ENCODE data around the gene FAM241A.
"Not testable (repeated sequence)": the region's sequence is repeated elsewhere in the genome, so short reads cannot be mapped to it uniquely, and the experiment has no call there.

The FAM241A gene

DNA sequence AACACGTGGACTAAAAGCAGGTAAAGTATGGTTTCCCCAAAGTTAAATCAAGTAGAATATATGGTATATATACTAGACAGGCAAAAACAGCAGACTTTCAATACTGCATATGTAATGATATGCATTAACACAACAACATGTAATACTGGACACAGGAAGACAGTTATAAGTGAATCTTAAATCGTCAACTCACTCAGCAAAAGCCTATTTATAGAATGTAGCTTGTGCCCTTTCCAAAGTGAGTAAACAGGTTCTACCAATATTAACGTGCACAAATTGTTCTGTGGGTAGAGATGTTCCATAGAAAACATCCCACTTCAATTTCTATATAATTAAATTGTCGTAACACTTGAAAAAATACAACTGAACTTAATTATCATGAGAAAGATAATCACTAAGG, 30.6 kb downstream of the FAM241A start:
- no peak for DNase-seq

DNA sequence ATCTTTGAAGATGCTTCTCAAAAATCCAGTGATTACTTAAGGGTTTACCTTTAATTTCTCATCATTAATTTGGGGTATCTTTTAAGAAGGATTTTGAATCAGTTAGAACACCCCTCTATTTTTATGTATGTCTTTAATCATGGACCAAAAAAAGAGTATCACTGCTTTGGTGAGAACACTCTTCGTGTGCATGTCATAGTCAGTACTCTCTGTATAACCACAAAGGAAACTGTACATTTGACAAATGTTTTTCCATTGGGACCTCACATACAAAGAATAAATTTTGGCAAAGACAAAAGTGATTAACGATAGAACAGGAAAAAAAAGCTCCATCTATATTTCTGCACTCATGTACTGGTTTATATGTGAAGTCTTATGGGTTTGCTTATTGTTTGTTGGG, 31.3 kb downstream of the FAM241A start:
- no peak for DNase-seq

- not testable (repeated sequence) for DNase-seq
These were observed 33.5 kb downstream of the FAM241A start for GRCh38 chr4:112178741-112179140.

DNA sequence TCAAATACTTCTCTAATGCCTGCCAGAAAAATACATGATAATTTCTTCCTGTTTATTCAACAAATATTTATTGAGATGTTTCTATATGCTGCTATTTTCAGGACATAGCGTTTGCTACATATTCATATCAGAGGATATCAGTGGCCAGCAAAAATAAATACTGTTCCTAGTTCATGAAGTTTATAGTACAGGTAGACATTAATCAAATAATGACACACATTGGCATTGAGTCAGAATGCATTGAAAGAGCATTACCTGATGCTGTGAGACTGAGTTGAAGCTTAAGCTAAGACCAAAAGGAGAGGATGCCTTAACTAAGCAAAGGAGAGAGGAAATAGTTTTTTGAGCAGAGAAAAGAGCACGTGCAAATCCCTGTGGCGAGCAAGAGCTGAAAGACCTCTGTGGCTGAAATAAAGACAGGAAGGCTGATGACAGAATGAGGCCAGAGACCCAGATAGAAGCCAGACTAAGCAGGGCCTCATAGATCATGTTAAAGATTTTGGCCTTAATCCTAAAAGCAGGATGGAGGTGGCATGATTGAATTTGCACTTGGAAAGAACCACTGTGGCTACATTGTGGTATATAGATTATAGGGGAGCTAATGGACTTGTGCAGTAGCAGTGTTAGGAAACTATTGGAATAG, 36.2 kb downstream of the FAM241A start:
- no peak for DNase-seq

GRCh38 chr4:112182604-112183003, 37.4 kb downstream of the FAM241A start:
- DNase-seq, result no peak

GRCh38 chr4:112183252-112183651, 38.0 kb downstream of the FAM241A start:
- DNase-seq, result peak; percentile 29

DNA sequence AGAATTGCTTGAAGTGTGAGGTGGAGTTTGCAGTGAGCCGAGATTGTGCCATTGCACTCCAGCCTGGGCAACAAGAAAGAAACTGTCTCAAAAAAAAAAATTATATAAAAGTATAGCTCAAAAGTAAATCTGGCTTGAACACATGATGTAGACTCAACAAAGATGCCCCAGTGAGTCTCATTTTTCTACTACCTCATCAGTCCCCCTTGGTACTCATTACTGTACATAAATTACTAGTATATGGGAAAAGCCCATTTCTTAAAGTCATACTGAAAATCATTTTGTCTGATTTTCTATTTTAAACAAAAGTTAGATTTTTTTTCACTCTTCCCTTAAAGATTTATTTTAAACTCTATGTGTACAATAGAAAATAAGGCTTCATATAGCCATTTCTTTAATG, 39.2 kb downstream of the FAM241A start:
- DNase-seq, result no peak

DNA sequence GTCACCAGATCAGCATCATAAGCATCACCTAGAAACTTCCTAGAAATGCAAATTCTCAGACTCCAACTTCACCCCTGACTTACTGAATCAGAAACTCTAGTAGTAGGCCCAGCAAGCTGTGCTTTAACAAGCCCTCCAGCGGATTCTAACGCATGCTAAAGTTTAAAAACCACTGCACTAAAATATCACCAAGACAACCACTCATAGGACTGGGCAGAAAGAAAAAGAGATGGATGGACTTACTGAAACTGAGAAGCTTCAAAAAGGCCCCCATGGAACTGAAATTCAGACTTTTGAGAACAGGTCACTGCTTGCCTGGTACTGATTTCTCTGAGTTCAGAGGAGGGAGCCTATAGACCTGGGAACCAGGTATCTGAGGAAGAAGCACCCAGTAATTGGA, 40.1 kb downstream of the FAM241A start:
- no peak for DNase-seq

GRCh38 chr4:112185740-112186670, 40.8 kb downstream of the FAM241A start:
- DNase-seq, result peak; percentile 61

DNA sequence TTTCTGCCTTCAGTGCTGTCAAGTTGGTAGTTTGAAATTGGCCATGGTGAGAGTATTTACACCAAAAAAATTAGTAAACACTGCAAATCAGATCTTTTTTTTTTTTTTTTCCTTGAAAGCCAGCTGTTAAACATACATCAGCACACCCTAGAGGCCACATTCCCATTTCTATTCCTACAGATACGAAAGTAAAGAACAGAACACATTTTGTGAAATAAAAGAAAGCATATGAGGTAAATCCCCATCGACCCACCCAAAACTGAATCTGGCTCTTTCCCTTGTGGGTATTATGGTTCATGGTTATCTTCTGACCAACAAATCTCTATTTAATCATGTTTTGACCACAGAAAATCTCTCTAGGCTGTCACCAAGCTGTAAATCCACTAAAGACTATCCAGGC, 44.5 kb downstream of the FAM241A start:
- peak; percentile 16 for DNase-seq

DNA sequence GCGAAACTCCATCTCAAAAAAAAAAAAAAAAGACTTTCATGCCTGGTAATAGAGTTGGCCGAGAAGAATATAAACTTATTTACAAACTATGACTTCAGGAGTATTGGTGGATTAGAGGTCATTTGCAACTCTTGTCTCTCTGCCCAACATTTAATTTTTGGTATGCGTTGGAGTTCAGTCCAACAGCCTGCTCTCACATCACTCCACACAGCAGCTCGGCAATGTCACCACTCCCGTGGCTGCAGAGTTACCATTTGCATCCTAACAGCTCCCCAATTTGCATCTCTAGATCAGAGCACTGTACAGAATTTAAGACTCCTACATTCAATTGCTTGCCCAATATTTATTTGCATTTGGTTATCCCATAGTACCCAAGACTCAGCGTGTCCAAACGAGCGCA, 45.4 kb downstream of the FAM241A start:
- no peak for DNase-seq

- no peak for DNase-seq
These were observed 51.2 kb downstream of the FAM241A start for GRCh38 chr4:112196461-112196860.

DNA sequence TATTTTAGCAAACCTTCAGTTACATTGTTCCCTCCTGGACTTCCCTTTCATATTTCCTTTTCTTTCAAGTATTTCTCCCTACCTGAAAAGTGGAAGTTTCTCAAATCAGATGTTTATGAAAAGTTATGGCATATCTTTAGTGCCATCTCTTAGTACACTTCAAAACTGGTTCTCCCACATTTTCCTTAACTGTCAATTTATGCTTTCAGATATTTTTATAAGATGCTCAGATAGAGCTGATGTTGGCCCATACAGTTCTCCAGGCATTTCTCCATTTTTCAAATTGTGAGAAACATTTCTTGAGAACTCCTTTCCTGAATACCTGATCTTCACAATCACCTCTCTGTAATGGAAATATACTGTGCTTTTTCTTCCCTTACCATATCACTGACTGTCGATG, 53.8 kb downstream of the FAM241A start:
- no peak for DNase-seq

GRCh38 chr4:112201915-112202505, 56.8 kb downstream of the FAM241A start:
- DNase-seq, result no peak

DNA sequence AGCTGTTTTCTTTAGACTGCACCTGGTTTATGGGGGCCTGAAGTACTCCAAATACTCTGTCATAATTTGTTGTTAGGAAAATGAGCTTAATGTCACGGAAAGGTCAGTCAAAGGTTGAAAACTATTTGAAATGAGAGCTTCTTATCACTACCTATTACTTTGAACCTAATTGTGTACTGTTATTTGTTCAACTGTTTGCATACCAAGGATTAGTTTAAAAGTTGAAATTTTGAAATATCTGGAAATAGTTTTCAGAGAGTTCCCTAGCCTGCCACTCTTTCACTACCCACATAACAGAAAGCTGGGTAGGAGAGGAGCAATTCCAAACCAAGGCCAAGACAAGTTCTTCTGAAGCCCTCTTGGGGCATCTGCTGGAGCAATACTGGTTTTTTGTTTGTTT, 58.3 kb downstream of the FAM241A start:
- DNase-seq, result no peak

DNA sequence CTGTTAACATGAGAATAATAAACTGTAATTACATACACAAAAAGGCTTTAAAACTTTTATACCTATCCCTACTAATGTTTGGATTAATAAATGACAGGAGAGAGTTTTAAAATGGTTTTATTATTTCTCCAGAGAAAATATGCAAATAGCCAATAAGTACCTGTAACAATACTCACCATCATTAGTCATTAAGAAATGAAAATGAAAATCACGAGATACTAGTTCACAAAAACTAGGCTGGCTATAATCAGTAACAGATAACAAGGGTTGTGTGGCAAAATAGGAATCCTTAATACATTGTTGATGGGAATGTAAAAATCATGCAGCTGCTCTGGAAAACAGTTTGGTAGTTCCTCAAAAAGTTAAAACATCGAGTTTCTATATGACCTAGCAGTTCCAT, 61.2 kb downstream of the FAM241A start:
- no peak for DNase-seq

GRCh38 chr4:112208137-112209095, 63.2 kb downstream of the FAM241A start:
- not testable (repeated sequence) for DNase-seq

DNA sequence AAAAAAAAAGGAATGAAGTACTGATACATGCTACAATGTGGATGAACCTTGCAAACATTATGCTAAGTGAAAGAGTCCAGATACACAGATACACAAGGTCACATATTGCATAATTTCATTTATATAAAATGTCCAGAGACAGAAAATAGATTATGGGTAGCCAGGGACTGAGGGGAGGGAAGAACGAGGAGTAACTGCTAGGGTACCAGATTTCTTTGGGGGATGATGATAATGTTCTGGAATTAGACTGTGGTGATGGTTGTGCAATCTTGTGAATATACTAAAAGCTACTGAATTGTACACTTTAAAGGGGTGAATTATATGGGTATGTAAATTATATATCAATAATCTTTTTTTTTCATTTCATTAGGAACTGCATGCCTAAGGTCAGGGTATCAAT, 65.5 kb downstream of the FAM241A start:
- no peak for DNase-seq

GRCh38 chr4:112213091-112213490, 67.8 kb downstream of the FAM241A start:
- no peak for DNase-seq

DNA sequence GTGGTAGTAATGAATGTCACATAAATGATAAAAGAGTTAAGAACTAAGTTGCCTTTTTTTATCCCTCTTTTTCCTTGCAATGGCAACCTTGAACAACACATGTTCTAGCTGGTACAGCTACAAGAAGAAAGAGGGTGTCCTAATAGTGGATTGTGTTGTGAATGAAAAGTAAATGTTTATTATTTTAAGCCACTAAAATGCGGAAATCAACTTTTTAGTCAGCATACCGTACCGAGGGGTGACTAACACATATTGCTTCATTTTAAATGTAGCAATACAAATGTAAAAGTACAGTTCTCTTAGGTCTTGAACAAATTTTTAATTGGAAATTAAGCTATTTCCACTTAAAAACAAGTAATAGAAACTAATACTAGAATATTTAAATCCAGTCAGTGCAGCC, 68.6 kb downstream of the FAM241A start:
- DNase-seq, result no peak

DNA sequence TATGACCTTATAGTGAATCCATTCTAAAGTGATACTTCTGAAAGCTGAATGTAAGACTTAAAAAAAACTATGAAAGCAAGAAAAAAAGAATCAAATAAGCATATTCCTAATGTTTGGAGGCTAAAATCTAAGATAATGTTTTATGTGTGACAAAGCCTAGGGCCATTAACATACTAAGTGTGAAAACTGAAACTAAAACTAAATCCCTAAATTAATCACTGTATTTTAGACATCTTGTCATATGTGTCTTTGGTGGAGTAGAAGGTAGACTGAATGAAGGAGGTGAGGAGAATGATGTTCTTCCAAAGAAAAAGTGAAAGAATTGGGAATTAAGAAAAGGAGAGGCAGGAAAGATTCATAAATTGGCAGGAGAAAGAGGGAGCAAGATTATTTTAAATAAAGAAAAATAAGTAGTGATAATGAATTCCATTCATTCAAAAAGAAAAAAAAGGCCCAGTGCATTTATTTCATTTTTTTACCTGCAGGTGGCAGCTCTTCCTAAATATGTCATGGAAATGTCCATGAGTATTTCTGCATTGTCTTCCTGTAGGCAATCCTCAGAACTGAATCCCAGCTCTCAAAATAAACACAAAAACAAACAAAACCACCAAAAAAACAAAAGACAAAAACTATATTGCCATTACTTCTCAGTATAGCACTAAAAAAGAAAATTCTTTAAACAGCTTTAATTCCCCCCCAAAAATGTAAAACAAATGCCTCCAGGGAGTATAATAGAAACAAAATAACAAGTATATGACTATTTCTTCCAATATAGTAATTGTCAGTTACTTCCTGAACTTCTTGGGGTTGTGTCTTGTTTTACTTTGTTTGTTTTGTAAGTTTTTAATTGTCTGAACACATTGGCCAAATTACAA, 69.4 kb downstream of the FAM241A start:
- DNase-seq, result peak; percentile 62

All from hematopoietic multipotent progenitor cell treated with erythropoietin and hydrocortisone succinate and interleukin-3 and kit ligand, for 6 days (in vitro differentiated cells).